Fibroblast of the conjunctiva (primary cell): ENCODE measurements around the gene NR3C2.

ENCODE experiments used
- DNase-seq: peaks from one replicate; pipeline ENCODE4 v3.0.0-alpha.2; 2010; ENCODE audit warnings: low read depth

NR3C2 gene

GRCh38 chr4:148055844-148056243 lies 386.4 kb downstream of the NR3C2 start:
- DNase-seq, result no peak

- no peak for DNase-seq
Measured at GRCh38 chr4:148054275-148054674, 387.9 kb downstream of the NR3C2 start.

- no peak for DNase-seq
Measured at GRCh38 chr4:148053298-148054003, 388.8 kb downstream of the NR3C2 start.

- no peak for DNase-seq
Measured at GRCh38 chr4:148052448-148052847, 389.8 kb downstream of the NR3C2 start.

GRCh38 chr4:148051403-148051802 lies 390.8 kb downstream of the NR3C2 start:
- no peak for DNase-seq

GRCh38 chr4:148048598-148048997 lies 393.6 kb downstream of the NR3C2 start:
- DNase-seq, result no peak

GRCh38 chr4:148044912-148045352 lies 397.3 kb downstream of the NR3C2 start:
- no peak for DNase-seq

GRCh38 chr4:148044089-148044911 lies 397.9 kb downstream of the NR3C2 start:
- DNase-seq, result no peak

GRCh38 chr4:148041606-148042329 lies 400.4 kb downstream of the NR3C2 start:
- DNase-seq, result no peak

- no peak for DNase-seq
Measured at GRCh38 chr4:148034813-148035212, 407.4 kb downstream of the NR3C2 start.

GRCh38 chr4:148030193-148030873 lies 411.9 kb downstream of the NR3C2 start:
- DNase-seq, result peak; percentile 86

- DNase-seq, result no peak
Measured at GRCh38 chr4:148029781-148030180, 412.4 kb downstream of the NR3C2 start.
